Duodenal mucosa (tissue), 2 donors: ENCODE data around the gene GRB14.

Experiments used
- H3K27ac ChIP-seq: one replicate; pipeline ENCODE4 v1.7.0; 2013; ENCODE audit warnings: low read depth, low read length
- H3K27me3 ChIP-seq, 2 donors: one replicate each; pipeline ENCODE4 v1.7.0; 2013; ENCODE audit warnings: low read length in 2 of 2, control low read depth in 1 of 2; ENCODE audit not compliant: insufficient read depth in 2 of 2, control insufficient read depth in 1 of 2
- H3K36me3 ChIP-seq, 2 donors: one replicate each; pipeline ENCODE4 v1.7.0; 2013; ENCODE audit warnings: low read length in 2 of 2, control low read depth in 1 of 2; ENCODE audit not compliant: insufficient read depth in 2 of 2, control insufficient read depth in 1 of 2
- H3K4me1 ChIP-seq, 2 donors: one replicate each; pipeline ENCODE4 v1.7.0; 2013; ENCODE audit warnings: low read length in 2 of 2, control low read depth in 1 of 2; ENCODE audit not compliant: insufficient read depth in 2 of 2, control insufficient read depth in 1 of 2
- H3K4me3 ChIP-seq, 2 donors: one replicate each; pipeline ENCODE4 v1.7.0; 2013; ENCODE audit warnings: low read length in 2 of 2, low read depth in 1 of 2
- H3K9ac ChIP-seq, 2 donors: one replicate each; pipeline ENCODE4 v1.7.0; 2013; ENCODE audit warnings: low read length in 2 of 2, low read depth in 1 of 2
- H3K9me3 ChIP-seq, 2 donors: one replicate each; pipeline ENCODE4 v1.7.0; 2013; ENCODE audit warnings: low read length in 2 of 2, control low read depth in 1 of 2; ENCODE audit not compliant: control insufficient read depth in 1 of 2

The GRB14 gene

DNA sequence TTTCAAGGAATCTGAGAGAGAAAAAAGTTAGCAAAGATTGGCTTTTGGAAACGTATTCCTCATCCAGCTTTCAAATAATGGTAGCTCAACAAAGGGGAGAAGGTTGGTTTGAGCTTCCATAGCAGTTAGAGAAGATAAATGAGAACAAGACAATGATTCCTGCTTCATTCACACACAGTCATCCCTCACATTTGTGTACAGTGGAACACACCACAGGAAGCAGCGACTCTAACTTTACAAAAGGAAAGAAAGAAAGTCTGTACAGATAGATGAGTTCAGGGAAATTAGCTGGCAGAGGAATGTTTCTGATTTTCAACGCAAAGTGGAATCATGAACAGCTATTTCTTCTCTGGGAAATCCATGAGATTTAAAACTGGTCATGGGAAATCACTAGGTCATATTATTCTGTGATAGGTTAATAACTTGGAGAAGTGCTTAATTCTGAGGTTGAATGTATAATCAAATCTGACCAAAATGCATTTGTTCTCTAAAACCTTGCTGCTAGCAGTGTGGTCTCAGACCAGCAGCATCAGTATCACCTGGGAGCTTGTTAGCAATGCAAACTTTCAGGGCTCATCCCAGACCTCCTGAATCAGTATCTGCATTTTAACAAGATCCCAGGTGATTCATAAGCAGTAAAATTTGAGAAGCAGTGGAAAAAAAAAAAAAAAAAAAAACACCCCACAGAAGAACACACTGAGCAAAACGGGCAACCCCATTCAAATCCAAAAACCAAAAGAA lies 112.0 kb downstream of the GRB14 start:
- Histone ChIP-seq H3K4me3 (no peak overlapping the region), H3K9ac (no peak overlapping the region), H3K36me3 (no peaks in the 10 kb centered on the region), H3K27me3 (no peaks in the 10 kb centered on the region), H3K27ac (no peak overlapping the region), H3K4me1 (no peaks in the 10 kb centered on the region), H3K9me3 (no peaks in the 10 kb centered on the region)

DNA sequence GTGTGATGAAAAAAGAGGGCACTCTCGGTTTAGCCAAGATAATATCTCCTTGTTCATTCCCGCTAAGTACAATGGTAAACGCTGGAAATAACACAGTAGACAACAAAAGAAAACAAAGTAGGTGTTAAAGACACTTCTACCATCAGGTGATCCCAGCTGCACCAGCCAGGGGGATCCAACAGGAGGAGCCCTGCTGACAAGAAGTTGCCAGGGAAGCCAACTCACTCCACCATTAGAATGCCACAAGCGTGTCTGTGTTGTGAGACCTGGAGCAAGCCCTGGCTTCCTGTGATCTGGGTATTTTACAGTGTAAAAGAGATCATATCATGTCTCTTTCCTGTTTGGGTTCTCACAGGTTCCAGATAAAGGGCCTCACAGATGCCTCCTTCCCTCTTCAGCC lies 117.0 kb downstream of the GRB14 start:
- H3K4me1 ChIP-seq: no peaks in the 10 kb centered on the region
- no peaks in the 10 kb centered on the region for H3K27me3 ChIP-seq
- no peaks in the 10 kb centered on the region for H3K36me3 ChIP-seq
- no peak overlapping the region for H3K27ac ChIP-seq
- no peak overlapping the region for H3K9ac ChIP-seq
- H3K4me3 ChIP-seq: no peak overlapping the region
- no peaks in the 10 kb centered on the region for H3K9me3 ChIP-seq

DNA sequence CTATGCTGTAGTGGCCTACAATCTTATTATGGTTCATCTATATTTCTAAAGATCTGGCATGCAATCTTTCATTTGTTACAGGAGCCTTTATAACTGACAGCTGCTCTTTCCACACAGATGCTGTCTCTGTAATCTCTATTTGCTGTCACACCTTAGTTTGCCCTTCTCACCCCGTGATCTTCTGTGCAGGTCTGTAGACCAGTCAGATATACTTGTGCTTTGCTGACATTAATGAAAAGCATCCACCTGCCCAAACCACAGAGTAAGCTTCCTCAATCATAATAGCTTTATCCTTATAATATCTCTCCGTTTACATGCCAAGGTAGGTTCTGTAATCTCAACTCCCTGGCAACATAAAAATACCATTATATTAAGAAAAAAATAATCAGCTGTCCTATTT lies 122.4 kb downstream of the GRB14 start:
- no peaks in the 10 kb centered on the region for H3K4me1 ChIP-seq
- H3K9me3 ChIP-seq: no peaks in the 10 kb centered on the region
- no peak overlapping the region for H3K9ac ChIP-seq
- H3K27me3 ChIP-seq: no peaks in the 10 kb centered on the region
- H3K27ac ChIP-seq: no peak overlapping the region
- H3K4me3 ChIP-seq: no peak overlapping the region
- H3K36me3 ChIP-seq: no peaks in the 10 kb centered on the region

DNA sequence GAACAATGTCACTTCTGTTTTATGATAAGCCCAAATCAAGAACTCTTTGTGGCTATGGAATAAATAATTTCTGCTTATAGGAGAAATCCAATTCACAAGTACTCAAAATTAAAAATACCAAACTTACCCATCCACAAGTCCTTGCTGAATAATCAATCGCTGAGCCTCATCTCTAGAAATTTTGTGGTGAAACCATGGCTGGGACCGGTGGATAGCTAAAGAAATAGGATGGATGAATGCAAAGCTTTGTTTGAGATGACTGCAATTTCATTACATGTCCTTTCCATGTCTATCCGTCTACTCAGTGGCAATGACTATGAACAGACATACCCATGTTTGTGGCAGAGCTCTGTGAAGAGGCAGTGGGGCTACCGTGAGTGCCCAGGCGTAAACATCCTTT lies 124.4 kb downstream of the GRB14 start:
- Histone ChIP-seq H3K27me3 (no peaks in the 10 kb centered on the region), H3K4me3 (no peak overlapping the region), H3K27ac (no peak overlapping the region), H3K4me1 (no peaks in the 10 kb centered on the region), H3K9ac (no peak overlapping the region), H3K9me3 (no peaks in the 10 kb centered on the region), H3K36me3 (no peaks in the 10 kb centered on the region)

DNA sequence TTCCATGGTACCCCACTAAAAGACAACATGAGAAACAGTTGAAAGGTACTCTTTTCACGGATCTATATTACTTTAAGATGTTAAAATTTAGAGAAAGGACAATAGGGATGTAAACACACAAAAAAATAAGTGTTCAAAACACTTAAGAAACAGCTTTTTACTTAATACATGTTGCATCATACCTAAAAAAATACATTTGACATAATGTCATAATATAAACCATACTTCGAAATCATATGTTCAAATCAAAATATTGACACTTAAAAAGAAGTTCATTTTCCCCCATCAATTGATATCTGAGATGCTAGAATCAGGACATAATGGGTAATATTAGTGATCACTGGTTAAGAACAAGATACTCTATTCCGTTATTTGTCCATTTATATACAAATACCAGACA lies 124.9 kb downstream of the GRB14 start:
- no peaks in the 10 kb centered on the region for H3K4me1 ChIP-seq
- H3K27me3 ChIP-seq: no peaks in the 10 kb centered on the region
- no peaks in the 10 kb centered on the region for H3K36me3 ChIP-seq
- no peak overlapping the region for H3K4me3 ChIP-seq
- H3K9me3 ChIP-seq: no peaks in the 10 kb centered on the region
- H3K9ac ChIP-seq: no peak overlapping the region
- no peak overlapping the region for H3K27ac ChIP-seq

DNA sequence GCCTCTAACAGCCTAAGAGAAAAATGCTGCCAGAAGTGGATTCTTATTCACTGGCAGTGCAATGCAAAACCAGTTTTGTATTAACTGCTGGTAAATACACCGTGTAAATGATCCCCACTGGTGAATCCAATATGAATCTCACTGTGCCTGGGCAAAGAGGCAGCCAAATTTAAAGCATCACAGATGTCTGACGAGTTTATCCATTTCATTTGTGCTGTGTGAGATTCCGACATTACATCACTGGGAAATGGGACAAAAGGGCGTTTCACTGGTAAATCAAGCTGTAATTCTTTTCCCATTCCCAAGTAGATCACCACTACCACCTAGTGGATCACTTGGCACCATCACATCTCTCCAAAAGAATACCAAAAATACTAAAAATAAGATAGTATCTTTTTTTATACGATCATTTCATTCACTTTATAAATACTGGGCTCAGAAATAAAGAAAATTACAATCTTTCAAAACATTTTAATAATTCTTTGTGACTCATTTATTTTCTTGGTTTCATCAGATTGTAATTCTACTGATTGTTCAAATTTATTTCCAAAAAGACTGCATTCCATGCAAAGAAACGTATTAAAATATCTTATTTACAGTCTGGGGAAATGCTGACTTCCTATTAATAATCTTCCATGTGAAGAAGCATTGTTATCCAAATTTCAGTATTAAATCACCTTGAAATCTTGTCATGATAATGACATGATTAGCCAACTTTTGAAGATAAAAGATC lies 125.6 kb downstream of the GRB14 start:
- Histone ChIP-seq H3K4me3 (no peak overlapping the region), H3K9me3 (no peaks in the 10 kb centered on the region), H3K36me3 (no peaks in the 10 kb centered on the region), H3K27me3 (no peaks in the 10 kb centered on the region), H3K27ac (no peak overlapping the region), H3K9ac (no peak overlapping the region), H3K4me1 (no peaks in the 10 kb centered on the region)

DNA sequence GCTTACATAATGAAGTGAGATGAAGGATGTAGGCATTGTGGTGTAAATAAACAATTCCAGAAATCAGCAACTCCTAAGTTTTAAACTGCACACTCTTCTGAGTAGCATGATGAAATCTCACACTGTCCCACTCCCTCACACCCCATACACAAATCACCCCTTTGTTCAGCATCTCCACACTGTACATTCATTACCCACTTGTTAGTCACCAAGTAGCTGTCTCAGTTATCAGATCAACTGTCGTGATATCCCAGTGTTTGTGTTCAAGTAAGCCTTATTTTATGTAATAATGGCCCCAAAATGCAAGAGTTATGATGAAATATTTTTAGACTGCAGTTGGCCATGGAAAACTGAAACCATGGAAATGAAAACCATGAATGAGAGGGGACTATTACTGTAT lies 135.7 kb downstream of the GRB14 start:
- Histone ChIP-seq H3K27me3 (no peaks in the 10 kb centered on the region), H3K9me3 (no peaks in the 10 kb centered on the region), H3K4me3 (no peak overlapping the region), H3K36me3 (no peaks in the 10 kb centered on the region), H3K4me1 (no peaks in the 10 kb centered on the region), H3K27ac (no peak overlapping the region), H3K9ac (no peak overlapping the region)

DNA sequence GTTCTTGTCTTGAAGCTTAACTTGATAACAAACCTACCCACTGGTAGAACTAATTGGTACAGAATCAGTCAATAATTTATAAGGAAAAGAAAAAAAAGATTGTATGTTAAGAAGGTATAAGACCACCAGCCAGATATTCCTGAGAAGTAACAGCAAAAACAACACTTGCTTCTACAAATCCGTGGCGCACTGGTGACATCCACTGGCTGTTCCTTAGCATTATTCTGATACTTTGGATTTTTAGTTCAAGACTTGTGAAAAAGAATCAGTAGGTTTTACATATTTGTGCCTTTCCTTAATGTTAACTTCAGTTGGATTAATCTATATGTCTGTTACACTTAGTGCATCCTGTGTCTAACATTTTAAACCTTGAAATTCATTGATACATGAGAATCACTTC lies 141.8 kb downstream of the GRB14 start:
- H3K27me3 ChIP-seq: no peaks in the 10 kb centered on the region
- H3K4me1 ChIP-seq: no peaks in the 10 kb centered on the region
- no peak overlapping the region for H3K4me3 ChIP-seq
- H3K9me3 ChIP-seq: no peaks in the 10 kb centered on the region
- H3K36me3 ChIP-seq: no peaks in the 10 kb centered on the region
- no peak overlapping the region for H3K27ac ChIP-seq
- H3K9ac ChIP-seq: no peak overlapping the region

DNA sequence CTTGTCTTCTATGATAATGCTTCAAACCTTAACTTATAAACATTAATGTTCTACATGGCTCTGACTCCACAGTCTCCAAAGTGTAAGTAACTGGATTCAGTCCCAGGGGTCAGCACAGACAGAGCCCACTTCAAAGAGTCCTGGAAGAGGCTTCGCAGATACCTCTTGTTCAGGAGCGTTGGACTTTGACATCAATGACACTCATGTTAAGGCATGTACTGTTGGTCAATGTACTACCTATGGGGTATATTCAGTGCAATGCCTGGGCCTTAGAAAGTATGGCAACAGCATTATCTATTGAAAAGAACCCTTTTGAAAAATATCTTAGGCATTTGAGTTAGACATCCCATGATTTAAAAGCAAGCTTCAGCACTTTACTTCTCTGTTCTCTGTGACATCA lies 143.1 kb downstream of the GRB14 start:
- Histone ChIP-seq H3K27ac (no peak overlapping the region), H3K36me3 (no peaks in the 10 kb centered on the region), H3K4me3 (no peak overlapping the region), H3K9ac (no peak overlapping the region), H3K27me3 (no peaks in the 10 kb centered on the region), H3K9me3 (no peaks in the 10 kb centered on the region), H3K4me1 (no peaks in the 10 kb centered on the region)

DNA sequence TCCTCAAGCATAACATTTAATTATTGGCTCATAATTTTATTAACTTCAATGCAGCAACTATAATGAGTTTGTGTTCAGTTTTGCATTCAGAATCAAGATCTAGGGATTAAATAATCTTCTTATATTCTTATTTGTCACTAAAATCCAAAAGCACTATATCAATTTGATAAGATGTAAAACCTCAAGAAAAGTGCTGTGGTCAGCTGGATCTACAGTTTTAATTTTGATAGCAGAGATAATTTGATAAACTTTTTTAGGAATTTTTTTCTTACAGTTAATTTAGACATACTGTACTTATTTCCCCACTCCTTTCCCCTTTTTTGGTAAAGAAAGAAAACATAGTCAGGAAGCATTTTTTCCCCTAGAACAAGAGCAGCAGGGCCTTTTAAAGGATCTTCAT lies 146.4 kb downstream of the GRB14 start:
- Histone ChIP-seq H3K36me3 (no peaks in the 10 kb centered on the region), H3K27ac (no peak overlapping the region), H3K4me1 (no peaks in the 10 kb centered on the region), H3K4me3 (no peak overlapping the region), H3K27me3 (no peaks in the 10 kb centered on the region), H3K9me3 (no peaks in the 10 kb centered on the region), H3K9ac (no peak overlapping the region)
